ENCODE measurements around the gene ATP5PO. TPM values are rescaled to one million over a fixed set of nuclear protein-coding genes. Genes with fewer than 3 reads are reported as not detected.
"Not testable (repeated sequence)": the region's sequence is repeated elsewhere in the genome, so short reads cannot be mapped to it uniquely, and the experiment has no call there.

The ATP5PO gene
- polyA plus RNA-seq, 1 experiment = 365 TPM

DNA sequence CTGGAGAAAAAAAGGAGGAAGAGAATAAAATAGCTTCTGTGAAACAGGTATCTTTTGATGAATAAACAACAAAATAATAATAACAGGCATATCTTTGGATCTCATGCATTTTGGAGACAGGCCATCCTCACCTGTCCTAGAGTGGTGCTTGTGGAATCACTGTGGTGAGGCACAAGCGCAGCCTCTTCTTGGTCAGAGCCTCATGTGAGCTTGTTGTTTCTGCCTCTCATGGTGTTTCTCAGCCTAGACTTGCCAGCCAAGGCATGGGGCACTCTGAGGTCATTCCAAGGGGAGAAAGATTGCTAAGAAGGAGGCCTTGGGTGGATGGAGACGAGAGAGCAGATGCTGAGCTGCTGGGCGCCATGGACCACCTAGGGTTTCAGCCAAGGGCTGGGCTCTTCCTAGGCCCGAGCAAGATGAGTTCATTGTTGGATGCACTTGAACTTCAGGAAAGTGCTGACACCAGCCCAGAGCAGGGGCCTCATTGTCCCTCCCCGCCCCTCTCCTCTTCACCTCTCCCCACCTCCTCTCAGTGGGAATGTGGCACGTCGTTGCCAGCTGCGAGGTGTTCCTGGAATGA, 49.5 kb downstream of the ATP5PO start:
- ChIA-PET POLR2A (interaction anchor here (0.7 kb wide), 1 partner anchor 55 kb away, joined by 4 read pairs; no protein-coding TSS in a partner anchor), CTCF (no interaction called here)
- no peak overlapping the region for H3K4me3 ChIP-seq (ENCODE audit: low read depth, low read length)
- H3K9me3 ChIP-seq (ENCODE audit: control insufficient read depth, insufficient read depth, low read length) = no peaks in the 10 kb centered on the region
- DNase-seq (ENCODE audit: low read depth, low spot score) = no peak
- TF ChIP-seq, protein P1, sequence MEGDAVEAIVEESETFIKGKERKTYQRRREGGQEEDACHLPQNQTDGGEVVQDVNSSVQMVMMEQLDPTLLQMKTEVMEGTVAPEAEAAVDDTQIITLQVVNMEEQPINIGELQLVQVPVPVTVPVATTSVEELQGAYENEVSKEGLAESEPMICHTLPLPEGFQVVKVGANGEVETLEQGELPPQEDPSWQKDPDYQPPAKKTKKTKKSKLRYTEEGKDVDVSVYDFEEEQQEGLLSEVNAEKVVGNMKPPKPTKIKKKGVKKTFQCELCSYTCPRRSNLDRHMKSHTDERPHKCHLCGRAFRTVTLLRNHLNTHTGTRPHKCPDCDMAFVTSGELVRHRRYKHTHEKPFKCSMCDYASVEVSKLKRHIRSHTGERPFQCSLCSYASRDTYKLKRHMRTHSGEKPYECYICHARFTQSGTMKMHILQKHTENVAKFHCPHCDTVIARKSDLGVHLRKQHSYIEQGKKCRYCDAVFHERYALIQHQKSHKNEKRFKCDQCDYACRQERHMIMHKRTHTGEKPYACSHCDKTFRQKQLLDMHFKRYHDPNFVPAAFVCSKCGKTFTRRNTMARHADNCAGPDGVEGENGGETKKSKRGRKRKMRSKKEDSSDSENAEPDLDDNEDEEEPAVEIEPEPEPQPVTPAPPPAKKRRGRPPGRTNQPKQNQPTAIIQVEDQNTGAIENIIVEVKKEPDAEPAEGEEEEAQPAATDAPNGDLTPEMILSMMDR (IDR thresholded peaks at IDR 0.05; ENCODE audit: low read depth, low read length) = no peak
- no peak overlapping the region for H3K27ac ChIP-seq (ENCODE audit: low read depth, low read length)
- peaks cover 7% of the 10 kb centered on the region for H3K27me3 ChIP-seq (ENCODE audit: control insufficient read depth, insufficient read depth, low read length)

DNA sequence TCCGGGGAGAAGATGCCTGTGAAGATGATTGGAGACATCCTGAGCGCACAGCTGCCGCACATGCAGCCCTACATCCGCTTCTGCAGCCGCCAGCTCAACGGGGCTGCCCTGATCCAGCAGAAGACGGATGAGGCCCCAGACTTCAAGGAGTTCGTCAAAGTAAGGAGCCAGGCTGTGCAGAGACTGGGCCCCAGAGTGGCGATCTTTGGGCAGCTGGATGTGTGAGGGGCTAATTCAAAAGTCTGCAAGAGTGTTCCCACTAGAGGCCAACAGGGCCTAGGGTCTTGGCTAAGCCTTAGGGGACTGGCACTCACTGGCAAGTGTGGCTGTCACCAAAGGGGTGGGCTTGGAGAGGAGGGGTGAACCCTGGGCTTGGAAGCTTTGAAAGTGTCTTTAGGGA, 50.4 kb downstream of the ATP5PO start:
- ChIA-PET CTCF (no interaction called here), POLR2A (no interaction called here)
- Histone ChIP-seq H3K27me3 (ENCODE audit: control insufficient read depth, insufficient read depth, low read length) (peaks cover 10% of the 10 kb centered on the region), H3K4me3 (ENCODE audit: low read depth, low read length) (no peak overlapping the region), H3K9me3 (ENCODE audit: control insufficient read depth, insufficient read depth, low read length) (no peaks in the 10 kb centered on the region), H3K27ac (ENCODE audit: low read depth, low read length) (no peak overlapping the region)
- TF ChIP-seq, protein P1 (IDR thresholded peaks at IDR 0.05; ENCODE audit: low read depth, low read length) = no peak
- no peak for DNase-seq (ENCODE audit: low read depth, low spot score)

DNA sequence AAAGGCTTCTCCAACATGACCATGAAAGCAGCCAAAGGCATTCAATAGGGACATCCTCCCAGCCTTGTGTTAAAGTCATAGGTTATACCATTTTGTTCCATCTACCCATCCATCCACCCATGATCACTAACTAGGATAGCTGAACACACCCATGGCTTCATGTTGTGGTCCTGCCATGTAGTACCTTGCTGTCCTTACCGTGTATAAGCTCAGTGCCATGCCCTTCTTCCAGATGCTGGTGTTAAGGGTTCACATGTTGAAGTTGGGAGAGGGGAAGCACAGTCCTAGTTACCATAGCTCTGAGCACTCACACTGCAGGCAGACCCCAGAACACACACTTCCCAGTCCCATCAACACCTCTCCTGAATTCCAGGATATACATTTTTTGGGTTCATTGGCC, 51.5 kb downstream of the ATP5PO start:
- Histone ChIP-seq H3K27ac (ENCODE audit: low read depth, low read length) (no peak overlapping the region), H3K9me3 (ENCODE audit: control insufficient read depth, insufficient read depth, low read length) (no peaks in the 10 kb centered on the region), H3K4me3 (ENCODE audit: low read depth, low read length) (no peak overlapping the region), H3K27me3 (ENCODE audit: control insufficient read depth, insufficient read depth, low read length) (peaks cover 10% of the 10 kb centered on the region)
- ChIA-PET POLR2A (no interaction called here), CTCF (no interaction called here)
- DNase-seq (ENCODE audit: low read depth, low spot score) = no peak
- TF ChIP-seq, protein P1 (IDR thresholded peaks at IDR 0.05; ENCODE audit: low read depth, low read length) = no peak

DNA sequence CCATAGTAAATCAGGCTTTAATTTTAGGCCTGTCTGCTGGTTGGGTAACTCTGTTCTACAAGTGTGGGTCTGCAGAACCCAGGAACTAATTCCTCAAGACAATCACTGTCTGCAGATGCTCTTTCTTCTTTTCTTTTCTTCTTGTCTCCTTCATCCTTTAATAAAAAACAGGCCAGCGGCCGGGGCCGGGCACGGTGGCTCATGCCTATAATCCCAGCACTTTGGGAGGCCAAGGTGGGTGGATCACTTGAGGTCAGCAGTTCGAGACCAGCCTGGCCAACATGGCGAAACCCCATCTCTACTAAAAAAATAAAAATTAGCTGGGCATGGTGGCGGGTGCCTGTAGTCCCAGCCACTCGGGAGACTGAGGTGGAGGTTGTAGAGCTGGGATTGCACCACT, 52.4 kb downstream of the ATP5PO start:
- peaks cover 10% of the 10 kb centered on the region for H3K27me3 ChIP-seq (ENCODE audit: control insufficient read depth, insufficient read depth, low read length)
- DNase-seq (ENCODE audit: low read depth, low spot score); H3K9me3 ChIP-seq (ENCODE audit: control insufficient read depth, insufficient read depth, low read length); H3K27ac ChIP-seq (ENCODE audit: low read depth, low read length); H3K4me3 ChIP-seq (ENCODE audit: low read depth, low read length); POLR2A ChIA-PET; CTCF ChIA-PET: not testable (repeated sequence)

DNA sequence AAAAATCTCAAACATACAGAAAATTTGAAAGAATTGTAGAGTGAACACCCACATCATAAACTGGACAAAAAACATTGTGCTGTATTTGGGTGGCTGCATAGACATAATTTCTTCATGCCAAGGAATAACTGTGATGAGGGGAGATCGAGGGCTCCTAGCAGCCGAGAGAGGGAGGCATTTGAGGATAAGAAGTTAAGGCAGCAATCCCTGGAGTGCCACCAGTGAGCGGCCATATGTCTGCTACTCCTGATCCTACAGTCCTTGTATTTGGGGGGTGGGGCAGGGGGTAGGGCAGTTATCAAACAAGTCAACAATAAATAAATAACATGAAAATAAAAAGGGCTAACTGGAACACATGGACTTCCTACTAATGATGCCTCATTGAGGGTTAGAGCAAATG, 54.5 kb downstream of the ATP5PO start:
- TF ChIP-seq, protein P1 (IDR thresholded peaks at IDR 0.05; ENCODE audit: low read depth, low read length) = no peak
- H3K9me3 ChIP-seq (ENCODE audit: control insufficient read depth, insufficient read depth, low read length) = peaks cover 3% of the 10 kb centered on the region; the same call in 1 of the 2 replicates
- no peak for DNase-seq (ENCODE audit: low read depth, low spot score)
- POLR2A ChIA-PET = no interaction called here
- H3K4me3 ChIP-seq (ENCODE audit: low read depth, low read length) = no peak overlapping the region
- H3K27ac ChIP-seq (ENCODE audit: low read depth, low read length) = no peak overlapping the region
- H3K27me3 ChIP-seq (ENCODE audit: control insufficient read depth, insufficient read depth, low read length) = peaks cover 10% of the 10 kb centered on the region
- CTCF ChIA-PET = interaction anchor here (1.0 kb wide), 1 partner anchor 31 kb away, joined by 3 read pairs; no protein-coding TSS in a partner anchor

Data from AG04450 (cell line).